D341Med (cell line): ENCODE measurements around the gene BMPR2.
"Not testable (repeated sequence)": the region's sequence is repeated elsewhere in the genome, so short reads cannot be mapped to it uniquely, and the experiment has no call there.

ENCODE experiments used
- DNase-seq: peaks from one replicate; pipeline ENCODE4 v3.0.0; 2012; ENCODE audit warnings: low spot score

The BMPR2 gene

DNA sequence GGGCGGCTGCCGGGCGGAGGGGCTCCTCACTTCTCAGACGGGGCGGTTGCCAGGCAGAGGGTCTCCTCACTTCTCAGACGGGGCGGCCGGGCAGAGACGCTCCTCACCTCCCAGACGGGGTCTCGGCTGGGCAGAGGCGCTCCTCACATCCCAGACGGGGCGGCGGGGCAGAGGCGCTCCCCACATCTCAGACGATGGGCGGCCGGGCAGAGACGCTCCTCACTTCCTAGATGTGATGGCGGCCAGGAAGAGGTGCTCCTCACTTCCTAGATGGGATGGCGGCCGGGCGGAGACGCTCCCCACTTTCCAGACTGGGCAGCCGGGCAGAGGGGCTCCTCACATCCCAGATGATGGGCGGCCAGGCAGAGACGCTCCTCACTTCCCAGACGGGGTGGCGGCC is 159.2 kb downstream of the BMPR2 start:
- DNase-seq: not testable (repeated sequence)

DNA sequence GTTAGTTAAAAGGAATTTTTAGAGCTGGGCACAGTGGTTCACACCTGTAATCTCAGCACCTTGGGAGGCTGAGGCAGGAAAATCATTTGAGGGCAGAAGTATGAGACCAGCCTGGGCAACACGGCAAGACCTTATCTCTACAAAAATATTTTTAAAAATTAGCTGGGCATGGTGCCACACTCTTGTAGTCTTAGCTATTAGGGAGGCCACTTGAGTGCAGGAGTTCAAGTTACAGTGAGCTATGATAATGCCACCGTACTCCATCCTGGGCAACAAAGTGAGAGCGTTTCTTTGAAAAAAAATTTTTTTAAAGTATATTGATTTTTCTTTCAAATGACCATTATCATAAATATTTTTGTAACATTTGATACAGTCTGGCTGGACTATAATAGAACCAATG is 165.0 kb downstream of the BMPR2 start:
- no peak for DNase-seq

DNA sequence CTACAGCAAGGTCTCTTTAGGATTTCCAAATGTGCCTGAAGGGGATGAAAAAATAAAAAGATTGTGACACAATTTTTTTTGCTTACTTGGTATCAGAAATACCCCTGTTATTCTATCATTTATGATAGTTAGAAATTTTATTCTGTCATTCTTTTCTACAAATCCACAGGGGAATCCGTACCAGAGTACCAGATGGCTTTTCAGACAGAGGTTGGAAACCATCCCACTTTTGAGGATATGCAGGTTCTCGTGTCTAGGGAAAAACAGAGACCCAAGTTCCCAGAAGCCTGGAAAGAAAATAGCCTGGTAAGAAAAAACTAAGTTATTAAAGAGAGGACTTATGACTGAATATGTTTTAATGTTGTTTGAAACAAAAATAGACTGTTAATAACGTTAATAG is 166.0 kb downstream of the BMPR2 start:
- peak; percentile 36 for DNase-seq

GRCh38 chr2:202545523-202545922 is 169.4 kb downstream of the BMPR2 start:
- no peak for DNase-seq

DNA sequence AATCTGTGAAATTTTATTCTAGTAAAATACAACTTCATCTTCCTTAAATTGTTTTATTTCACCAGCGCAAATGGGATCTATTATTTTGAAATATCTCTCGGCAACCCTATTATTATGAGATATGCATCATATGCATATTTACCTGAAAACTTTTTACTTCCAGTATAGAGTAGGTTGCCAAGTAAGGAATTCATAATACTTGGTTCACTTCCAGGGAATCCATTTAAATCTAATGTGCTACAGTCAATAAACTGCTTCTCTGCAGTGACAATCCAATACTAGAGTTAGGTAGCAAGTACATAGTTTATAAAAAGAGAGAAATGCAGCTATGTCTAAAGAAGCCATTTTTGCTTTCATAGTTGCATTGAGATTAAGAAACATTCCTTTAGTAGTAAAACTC is 169.8 kb downstream of the BMPR2 start:
- no peak for DNase-seq

GRCh38 chr2:202546499-202547141 is 170.5 kb downstream of the BMPR2 start:
- DNase-seq: not testable (repeated sequence)

DNA sequence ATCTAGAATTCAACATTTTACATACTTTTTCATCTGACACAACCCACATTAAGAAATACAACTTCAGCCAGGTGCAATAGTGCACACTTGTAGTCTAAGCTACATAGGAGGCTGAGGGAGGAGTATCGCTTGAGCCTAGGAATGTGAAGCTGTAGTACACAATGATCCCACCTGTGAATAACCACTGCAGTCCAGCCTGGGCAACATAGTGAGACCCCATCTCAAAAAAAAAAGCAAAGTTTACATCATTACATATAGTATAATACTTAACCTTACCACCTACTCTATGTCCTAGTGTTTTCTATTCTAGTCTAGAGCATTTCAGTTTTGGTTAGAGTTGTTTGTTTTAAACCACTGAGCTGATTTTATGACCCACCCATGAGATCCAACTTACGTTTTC is 172.1 kb downstream of the BMPR2 start:
- no peak for DNase-seq

DNA sequence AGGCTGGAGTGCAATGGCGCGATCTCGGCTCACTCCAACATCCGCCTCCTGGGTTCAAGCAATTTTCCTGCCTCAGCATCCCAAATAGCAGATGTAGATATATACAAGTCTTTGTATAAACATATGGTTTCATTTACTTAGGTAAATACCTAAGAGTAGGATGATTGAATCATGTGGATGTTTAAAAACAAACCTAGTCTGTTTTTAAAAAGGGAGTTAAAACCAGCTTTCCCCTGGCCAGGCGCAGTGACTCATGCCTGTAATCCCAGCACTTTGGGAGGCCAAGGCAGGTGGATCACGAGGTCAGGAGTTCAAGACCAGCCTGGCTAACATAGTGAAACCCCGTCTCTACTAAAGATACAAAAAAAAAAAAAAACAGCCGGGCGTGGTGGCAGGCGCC is 174.9 kb downstream of the BMPR2 start:
- not testable (repeated sequence) for DNase-seq

- no peak for DNase-seq
Measured at GRCh38 chr2:202555356-202555755, 179.2 kb downstream of the BMPR2 start.

GRCh38 chr2:202560200-202560599 is 184.1 kb downstream of the BMPR2 start:
- no peak for DNase-seq

GRCh38 chr2:202564226-202564625 is 188.1 kb downstream of the BMPR2 start:
- DNase-seq: no peak

GRCh38 chr2:202566286-202566685 is 190.2 kb downstream of the BMPR2 start:
- no peak for DNase-seq

DNA sequence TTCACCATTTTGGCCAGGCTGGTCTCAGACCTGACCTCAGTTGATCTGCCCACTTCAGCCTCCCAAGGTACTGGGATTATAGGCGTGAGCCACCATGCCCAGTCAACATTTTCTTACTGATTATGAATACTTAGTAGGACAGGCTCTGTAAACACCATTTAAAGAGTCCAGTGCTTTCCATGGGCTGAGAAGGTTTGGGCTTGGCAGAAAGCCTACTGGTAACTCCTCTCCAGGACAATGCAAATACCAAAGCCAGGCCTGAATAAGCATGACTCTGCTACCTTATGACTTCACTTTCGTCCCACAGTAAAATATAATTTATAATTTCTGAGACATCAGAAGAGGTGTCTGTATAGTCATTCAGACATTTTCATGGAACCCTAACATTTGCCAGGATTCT is 198.4 kb downstream of the BMPR2 start:
- DNase-seq: no peak

DNA sequence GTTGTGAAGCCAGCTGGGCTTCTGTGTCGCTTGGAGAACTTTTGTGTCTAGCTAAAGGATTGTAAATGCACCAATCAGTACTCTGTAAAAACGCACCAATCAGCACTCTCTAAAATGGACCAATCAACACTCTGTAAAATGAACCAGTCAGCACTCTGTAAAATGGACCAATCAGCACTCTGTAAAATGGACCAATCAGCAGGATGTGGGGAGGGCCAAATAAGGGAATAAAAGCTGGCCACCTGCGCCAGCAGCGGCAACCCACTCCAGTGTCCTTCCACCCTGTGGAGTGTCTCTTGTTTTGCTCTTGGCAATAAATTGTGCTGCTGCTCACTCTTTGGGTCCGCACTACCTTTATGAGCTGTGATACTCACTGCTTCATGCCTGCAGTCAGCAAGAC is 199.1 kb downstream of the BMPR2 start:
- DNase-seq: not testable (repeated sequence)

GRCh38 chr2:202577250-202578183 is 201.4 kb downstream of the BMPR2 start:
- no peak for DNase-seq

DNA sequence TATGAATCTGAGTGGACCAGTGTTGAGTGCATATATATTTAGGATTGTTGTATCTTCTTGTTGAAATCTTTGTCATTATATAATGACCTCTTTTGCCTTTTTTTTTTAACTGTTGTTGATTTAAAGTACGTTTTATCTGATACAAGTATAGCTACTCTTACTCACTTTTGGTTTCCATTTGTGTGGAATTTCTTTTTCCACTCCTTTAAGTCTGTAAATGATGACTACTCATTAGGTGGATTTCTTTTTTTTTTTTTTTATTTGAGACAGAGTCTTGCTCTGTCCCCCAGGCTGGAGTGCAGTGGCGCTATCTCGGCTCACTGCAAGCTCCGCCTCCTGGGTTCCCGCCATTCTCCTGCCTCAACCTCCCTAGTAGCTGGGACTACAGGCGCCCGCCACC is 206.7 kb downstream of the BMPR2 start:
- DNase-seq: not testable (repeated sequence)

GRCh38 chr2:202583709-202584219 is 207.6 kb downstream of the BMPR2 start:
- no peak for DNase-seq

DNA sequence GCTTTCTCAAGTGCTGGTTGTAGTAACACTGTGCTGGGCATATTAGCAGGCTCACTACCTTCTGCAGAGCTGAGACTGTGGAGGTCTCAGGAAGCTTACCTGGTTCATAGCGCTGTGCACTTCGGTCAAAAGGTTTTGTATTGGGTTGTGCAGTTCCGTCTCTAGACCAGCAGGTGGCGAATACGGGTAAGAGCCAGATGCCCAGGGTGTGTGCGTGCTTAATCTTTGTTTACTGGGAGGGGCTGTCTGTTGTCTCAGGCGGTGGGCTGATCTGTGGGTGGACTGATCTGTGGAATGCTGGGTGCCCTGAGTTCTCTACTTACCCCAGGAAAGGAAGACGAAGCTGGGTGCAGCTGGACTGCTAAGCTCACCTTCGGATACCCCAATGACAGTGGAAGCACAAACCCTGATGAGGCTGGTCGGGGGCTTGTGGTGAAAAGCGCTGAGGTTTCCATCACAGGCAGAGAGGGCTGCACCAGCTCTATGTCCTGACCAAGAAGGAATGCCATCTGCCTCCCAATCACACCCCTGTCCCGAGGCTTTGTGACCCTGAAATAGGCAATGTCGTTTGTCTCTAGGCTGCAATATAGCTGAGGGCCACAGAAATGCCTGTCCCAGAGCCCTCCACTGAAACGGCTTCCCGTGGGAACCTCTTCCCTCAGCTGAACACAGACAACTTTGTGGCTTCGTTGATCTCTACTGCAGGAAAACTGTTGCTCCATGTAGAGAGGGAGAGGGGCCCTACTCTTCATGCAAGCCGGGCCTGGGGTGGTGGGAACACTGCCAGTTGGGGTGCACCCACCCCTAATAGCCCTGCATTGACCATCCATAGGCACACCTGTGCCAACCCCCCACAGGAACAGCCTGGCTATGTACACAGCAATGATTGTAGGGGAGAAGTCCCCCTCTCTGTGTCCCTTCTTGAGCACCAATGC is 212.8 kb downstream of the BMPR2 start:
- peak; percentile 83 for DNase-seq

- DNase-seq: no peak
Measured at GRCh38 chr2:202589582-202589949, 213.4 kb downstream of the BMPR2 start.

DNA sequence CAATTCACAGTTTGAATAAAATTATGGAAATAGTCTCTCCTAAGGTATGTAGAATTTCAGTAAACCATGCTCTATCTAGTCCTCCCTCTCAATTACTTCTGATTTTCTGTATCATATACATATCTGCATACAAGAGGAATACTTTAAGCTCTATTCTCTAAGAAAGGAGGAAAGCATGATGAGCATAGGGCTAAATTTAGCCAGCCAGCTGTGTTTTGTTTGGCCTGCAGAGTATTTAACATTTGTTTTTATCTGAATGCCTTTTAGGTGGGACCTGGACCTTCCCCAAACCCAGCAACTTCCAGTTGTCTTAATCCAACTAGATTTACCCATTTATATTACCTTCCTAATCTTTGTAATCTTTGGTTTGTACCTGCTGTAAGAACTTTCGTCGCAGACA is 216.4 kb downstream of the BMPR2 start:
- DNase-seq: no peak

DNA sequence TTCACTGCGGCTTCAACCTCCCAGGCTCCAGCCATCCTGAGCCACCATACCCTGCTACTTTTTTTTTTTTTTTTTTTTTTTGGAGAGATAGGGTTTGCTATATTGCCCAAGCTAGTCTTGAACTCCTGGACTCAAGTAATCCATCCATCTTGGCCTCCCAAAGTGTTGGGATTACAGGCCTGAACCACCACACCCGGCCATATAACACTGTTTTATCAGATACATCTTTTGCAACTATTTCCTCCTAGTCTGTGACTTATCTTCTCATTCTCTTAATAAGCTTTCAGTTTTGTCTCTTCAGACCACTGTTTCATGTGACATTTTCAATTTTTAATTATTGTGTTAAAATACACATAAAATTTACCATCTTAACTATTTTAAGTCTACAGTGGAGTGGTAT is 223.0 kb downstream of the BMPR2 start:
- DNase-seq: no peak

GRCh38 chr2:202599911-202600310 is 223.8 kb downstream of the BMPR2 start:
- no peak for DNase-seq
